GM12878 (cell line): Measurements from ENCODE around the gene HOXD11. TPM values are rescaled to one million over a fixed set of nuclear protein-coding genes. Genes with fewer than 3 reads are reported as not detected.

ENCODE experiments used
- ATAC-seq: fragments of 200-7000 bp; cut with Tn5 transposase; 3 replicates; pipeline ENCODE4 v1.9.1; 2020; ENCODE audit warnings: mild to moderate bottlenecking, moderate library complexity
- BruUV-seq: library from RNA; stranded (reverse); fragments of 400-500 nt; replicated peaks from 2 replicates; lab custom pipeline; 2021; lab: Mats Ljungman, UMichigan
- CTCF ChIA-PET: fragments of 300-600 bp; sonication (Branson Sonifier 250); formaldehyde crosslinking; extraction: SDS; loops from one replicate; lab custom pipeline; 2021; ENCODE audit warnings: inconsistent platforms; lab: Yijun Ruan, JAX
- POLR2A ChIA-PET: fragments of 350-600 bp; formaldehyde crosslinking; extraction: SDS; loops from one replicate; lab custom pipeline; 2021; ENCODE audit warnings: inconsistent platforms; lab: Charles Lee
- RAD21 ChIA-PET: fragments of 300-600 bp; sonication (Branson Sonifier 250); formaldehyde crosslinking; loops from one replicate; lab custom pipeline; 2023; ENCODE audit warnings: antibody characterized with exemption; ENCODE audit not compliant: unreplicated experiment; lab: Charles Lee
- SMC1A ChIA-PET: fragments of 300-600 bp; sonication (Branson Sonifier 250); formaldehyde crosslinking; loops from one replicate; lab custom pipeline; 2023; ENCODE audit not compliant: unreplicated experiment, uncharacterized antibody; lab: Charles Lee
- DNase-seq: peaks from one replicate; pipeline ENCODE4 v3.0.0-alpha.2; 2011; ENCODE audit warnings: low read depth, low spot score
- FAIRE-seq: peaks from 3 replicates; lab custom pipeline; 2011; peaks lifted over from hg19 to GRCh38; lab: Jason Lieb, UNC
- H2AFZ ChIP-seq: 2 replicates; pipeline ENCODE4 v1.6.0; 2011; ENCODE audit warnings: low read depth, low read length, control low read depth; ENCODE audit not compliant: control insufficient read depth
- H3K27ac ChIP-seq: 2 replicates; pipeline ENCODE4 v1.5.1; 2011; ENCODE audit warnings: control low read depth; ENCODE audit not compliant: control insufficient read depth, insufficient read depth
- H3K27me3 ChIP-seq, 2 experiments: replicated peaks in 1 of 2; 2 replicates each; pipeline versions ENCODE4 v1.6.0 to v1.6.1; 2011; ENCODE audit warnings: low read length in 1 of 2; ENCODE audit not compliant: control insufficient read depth in 2 of 2, insufficient read depth in 2 of 2
- H3K36me3 ChIP-seq, 2 experiments: 2 replicates each; pipeline ENCODE4 v1.5.1; 2011; ENCODE audit warnings: low read length in 1 of 2; ENCODE audit not compliant: control insufficient read depth in 2 of 2, insufficient read depth in 2 of 2
- H3K4me1 ChIP-seq: 2 replicates; pipeline ENCODE4 v1.6.1; 2011; ENCODE audit warnings: mild to moderate bottlenecking, low read length, moderate library complexity, mixed read lengths; ENCODE audit not compliant: control insufficient read depth, insufficient read depth
- H3K4me2 ChIP-seq: 2 replicates; pipeline ENCODE4 v1.6.0; 2011; ENCODE audit warnings: control low read depth; ENCODE audit not compliant: control insufficient read depth, insufficient read depth
- H3K4me3 ChIP-seq: fragments of 200-600 bp; sonication (generic); 2 replicates; pipeline ENCODE4 v1.5.1; 2016
- H3K79me2 ChIP-seq: 2 replicates; pipeline ENCODE4 v1.6.0; 2011; ENCODE audit warnings: low read length; ENCODE audit not compliant: control insufficient read depth, insufficient read depth
- H3K9ac ChIP-seq: 2 replicates; pipeline ENCODE4 v1.8.0; 2011; ENCODE audit warnings: low read length, control low read depth, mixed read lengths; ENCODE audit not compliant: control insufficient read depth, insufficient read depth
- H3K9me3 ChIP-seq: replicated peaks from 3 replicates; pipeline ENCODE4 v1.5.1; 2011; ENCODE audit warnings: mild to moderate bottlenecking, low read length; ENCODE audit not compliant: control insufficient read depth, insufficient read depth
- H4K20me1 ChIP-seq: 2 replicates; pipeline ENCODE4 v1.6.0; 2011; ENCODE audit not compliant: control insufficient read depth, insufficient read depth
- BCL3 ChIP-seq: IDR thresholded peaks from 2 replicates; pipeline ENCODE4 v1.6.1; 2011; ENCODE audit warnings: borderline replicate concordance, low read depth, mild to moderate bottlenecking, moderate library complexity, low read length; ENCODE audit not compliant: insufficient read depth, poor library complexity, severe bottlenecking
- ETV6 ChIP-seq, 2 experiments: fragments of 450-650 bp in 1 of 2; IDR thresholded peaks in 1 of 2; conservative IDR thresholded peaks in 1 of 2; 2 replicates each; pipeline ENCODE4 v1.6.1; 2014; ENCODE audit warnings: antibody characterized with exemption in 1 of 2, borderline replicate concordance in 1 of 2, low read depth in 1 of 2, mild to moderate bottlenecking in 1 of 2, moderate library complexity in 1 of 2
- EZH2 ChIP-seq: IDR thresholded peaks from 2 replicates; pipeline ENCODE4 v1.6.1; 2012; ENCODE audit warnings: low read depth, mild to moderate bottlenecking, control low read depth, inconsistent platforms, low read length, borderline replicate concordance; ENCODE audit not compliant: control insufficient read depth
- HCFC1 ChIP-seq: fragments of 150-350 bp; IDR thresholded peaks from 2 replicates; pipeline ENCODE4 v1.6.1; 2014; ENCODE audit warnings: low read length
- POLR2A ChIP-seq: IDR thresholded peaks from 2 replicates; pipeline ENCODE4 v1.6.1; 2011; ENCODE audit warnings: low read depth, mild to moderate bottlenecking, low read length
- RCOR1 ChIP-seq: conservative IDR thresholded peaks from 2 replicates; pipeline ENCODE4 v1.6.1; 2012; ENCODE audit warnings: low read depth, low read length, improper control_type of control experiment
- SMAD1 ChIP-seq: fragments of 450-650 bp; IDR thresholded peaks from 2 replicates; pipeline ENCODE4 v1.6.1; 2018; ENCODE audit warnings: mild to moderate bottlenecking, low read depth; ENCODE audit not compliant: partially characterized antibody
- TARDBP ChIP-seq: IDR thresholded peaks from 2 replicates; pipeline ENCODE4 v1.6.1; 2016; ENCODE audit warnings: borderline replicate concordance
- USF2 ChIP-seq: IDR thresholded peaks from 2 replicates; pipeline ENCODE4 v1.6.1; 2011; ENCODE audit warnings: low read depth, low read length, improper control_type of control experiment, borderline replicate concordance
- ZBED1 ChIP-seq: IDR thresholded peaks from 2 replicates; pipeline ENCODE4 v1.6.1; 2016; ENCODE audit warnings: borderline replicate concordance
- WGBS: methylation state at CpG from one replicate; pipeline ENCODE4 v1.1.6; 2016; ENCODE audit warnings: low lambda C conversion rate; ENCODE audit not compliant: insufficient replicate concordance, insufficient coverage; ENCODE audit errors: missing lambda C conversion rate; 5-methylcytosine and 5-hydroxymethylcytosine counted together
- in situ Hi-C: fragments of 300-500 bp; cut with MboI; formaldehyde crosslinking; loops from 9 replicates; pipeline ENCODE4 v1.14.3; 2018; ENCODE audit warnings: mixed read lengths
- intact Hi-C: fragments of 100-400 bp; cut with micrococcal nuclease; formaldehyde crosslinking; loops from one replicate; pipeline ENCODE4 v1.14.2; 2022; ENCODE audit not compliant: unreplicated experiment
- polyA plus RNA-seq, 11 experiments: library from polyadenylated mRNA; depleted of rRNA in 4 of 11; unstranded in 6 of 11; stranded (reverse) in 5 of 11; fragments of >200 nt; fragmentation: Nextera tagmentation in 4 of 11; fragmentation: Illumina TruSeq in 1 of 11; extraction: Ambion mirVana in 4 of 11; extraction: Trizol in 1 of 11; gene quantifications; 1 replicate in 1 of 11; 2 replicates in 10 of 11; pipeline versions ENCODE4 v1.2.1 to v1.2.3, GENCODE V29; 2011 to 2016; ENCODE audit warnings: inconsistent platforms in 2 of 11, missing spikeins in 2 of 11, low read depth in 1 of 11
- total RNA-seq, 4 experiments: library from RNA; depleted of rRNA in 3 of 4; stranded (reverse); fragments of >200 nt in 3 of 4; fragmentation: Illumina TruSeq in 1 of 4; extraction: Trizol in 1 of 4; gene quantifications; 2 replicates each; pipeline versions ENCODE4 v1.2.1 to v1.2.3, GENCODE V29; 2013 to 2021
- TF ChIP-seq, protein P1 (sequence below): fragments of 450-650 bp; conservative IDR thresholded peaks from 2 replicates; pipeline ENCODE4 v1.6.1; 2017; ENCODE audit warnings: mild to moderate bottlenecking, moderate library complexity

Gene HOXD11
- total and polyA plus RNA-seq, 10 of the 15 experiments (the other 5 are each of a cell fraction or from before 2014, with no cell fraction given), result not detected

DNA sequence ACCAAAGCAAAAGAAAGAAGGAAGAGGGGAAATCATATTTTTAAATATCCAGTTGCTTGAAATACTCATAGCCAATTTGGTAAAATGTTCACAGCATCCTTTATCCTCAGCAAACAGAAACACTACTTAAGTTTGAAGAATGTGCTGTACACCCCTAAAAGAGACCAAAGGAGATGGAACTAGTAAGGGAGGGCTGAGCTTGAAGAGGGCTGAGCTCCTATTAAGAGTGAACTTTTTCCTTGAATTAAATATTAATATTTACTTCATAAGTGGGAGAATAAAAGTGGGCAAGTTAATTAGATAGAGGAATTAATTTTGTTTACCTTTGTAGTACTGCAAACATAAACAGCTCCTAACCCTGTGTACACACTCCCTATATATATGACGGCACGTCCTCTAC is 30.3 kb upstream of the HOXD11 start (continued):
- TF ChIP-seq TARDBP, result no peak
- TF ChIP-seq EZH2, result no peak
- TF ChIP-seq POLR2A, result no peak
- TF ChIP-seq HCFC1, result no peak

- H3K27ac ChIP-seq, result no peak overlapping the region
- SMC1A ChIA-PET, result no interaction called here
- FAIRE-seq (no peak), ATAC-seq (no peak), DNase-seq (no peak)
- H3K36me3 ChIP-seq, result no peaks in the 10 kb centered on the region
- peaks cover 20% of the 10 kb centered on the region; the same call in 2 of the 3 replicates for H3K9me3 ChIP-seq
- H3K79me2 ChIP-seq, result no peaks in the 10 kb centered on the region
- CTCF ChIA-PET, result no interaction called here
- in situ Hi-C loops (no loop called here), intact Hi-C loops (no loop called here)
- POLR2A ChIA-PET, result no interaction called here
- no peaks in the 10 kb centered on the region for H4K20me1 ChIP-seq
- RAD21 ChIA-PET, result no interaction called here
- no peak for TF ChIP-seq RCOR1
- H3K4me3 ChIP-seq, result no peak overlapping the region
- WGBS, result 33% methylated on average over 25 of the region's 25 CpGs
- H3K27me3 ChIP-seq, result peaks cover 4 to 23% of the 10 kb centered on the region in 2 experiments
- no peak overlapping the region for H3K9ac ChIP-seq
- no TSS peak for BruUV-seq
- no peaks in the 10 kb centered on the region for H3K4me1 ChIP-seq
- H3K4me2 ChIP-seq, result no peak overlapping the region
- no peak overlapping the region for H2AFZ ChIP-seq
Measured at GRCh38 chr2:176078541-176079284, 28.4 kb upstream of the HOXD11 start.

DNA sequence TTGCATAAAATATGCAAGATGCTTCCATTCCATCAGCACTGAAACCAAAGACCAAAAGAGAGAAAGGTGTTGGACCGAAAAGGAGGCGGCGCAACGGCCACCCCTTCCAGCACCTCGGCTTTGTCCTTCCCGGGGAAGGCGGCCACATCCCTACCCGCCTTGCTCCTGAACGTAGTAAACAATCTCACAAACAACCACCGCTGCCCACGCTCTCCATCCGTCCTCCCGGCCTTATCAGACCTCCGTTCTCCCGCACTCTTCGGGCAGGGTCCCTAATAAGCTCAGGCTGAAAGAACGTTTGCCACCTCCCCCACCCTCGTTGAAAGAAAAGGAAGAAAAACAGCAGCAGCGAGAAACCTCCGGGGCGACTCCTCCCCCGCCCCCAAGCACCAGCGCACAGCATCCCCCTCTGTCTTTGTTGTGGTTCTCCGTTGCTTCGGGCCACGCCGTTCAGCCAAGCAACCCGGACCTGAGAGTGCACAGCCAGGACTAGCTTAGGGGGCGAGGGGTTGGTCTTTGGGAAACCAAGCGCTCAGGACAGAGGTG is 27.7 kb upstream of the HOXD11 start:
- Histone ChIP-seq H4K20me1 (no peaks in the 10 kb centered on the region), H3K27ac (no peak overlapping the region), H3K79me2 (no peaks in the 10 kb centered on the region), H3K4me1 (no peaks in the 10 kb centered on the region), H3K9me3 (peaks cover 20% of the 10 kb centered on the region; the same call in 2 of the 3 replicates), H3K4me2 (no peak overlapping the region), H2AFZ (no peak overlapping the region), H3K9ac (no peak overlapping the region), H3K36me3 (no peaks in the 10 kb centered on the region), H3K4me3 (no peak overlapping the region), H3K27me3 (peaks cover 2 to 21% of the 10 kb centered on the region in 2 experiments)
- FAIRE-seq, result no peak
- CTCF ChIA-PET, result no interaction called here
- intact Hi-C loops, result no loop called here
- SMC1A ChIA-PET, result no interaction called here
- RAD21 ChIA-PET, result no interaction called here
- in situ Hi-C loops, result no loop called here
- 48% methylated on average over 30 of the region's 30 CpGs for WGBS
- ATAC-seq, result no peak
- DNase-seq, result no peak
- POLR2A ChIA-PET, result no interaction called here
- BruUV-seq, result no TSS peak
- TF ChIP-seq USF2 (no peak), BCL3 (no peak), ETV6 (conservative IDR thresholded peaks at IDR 0.05 in 1 of 2, IDR thresholded peaks at IDR 0.05 in 1 of 2; ENCODE audit: borderline replicate concordance in 1 of 2, low read depth in 1 of 2) (no peak), SMAD1 (no peak), ZBED1 (no peak)
- TF ChIP-seq, protein P1, sequence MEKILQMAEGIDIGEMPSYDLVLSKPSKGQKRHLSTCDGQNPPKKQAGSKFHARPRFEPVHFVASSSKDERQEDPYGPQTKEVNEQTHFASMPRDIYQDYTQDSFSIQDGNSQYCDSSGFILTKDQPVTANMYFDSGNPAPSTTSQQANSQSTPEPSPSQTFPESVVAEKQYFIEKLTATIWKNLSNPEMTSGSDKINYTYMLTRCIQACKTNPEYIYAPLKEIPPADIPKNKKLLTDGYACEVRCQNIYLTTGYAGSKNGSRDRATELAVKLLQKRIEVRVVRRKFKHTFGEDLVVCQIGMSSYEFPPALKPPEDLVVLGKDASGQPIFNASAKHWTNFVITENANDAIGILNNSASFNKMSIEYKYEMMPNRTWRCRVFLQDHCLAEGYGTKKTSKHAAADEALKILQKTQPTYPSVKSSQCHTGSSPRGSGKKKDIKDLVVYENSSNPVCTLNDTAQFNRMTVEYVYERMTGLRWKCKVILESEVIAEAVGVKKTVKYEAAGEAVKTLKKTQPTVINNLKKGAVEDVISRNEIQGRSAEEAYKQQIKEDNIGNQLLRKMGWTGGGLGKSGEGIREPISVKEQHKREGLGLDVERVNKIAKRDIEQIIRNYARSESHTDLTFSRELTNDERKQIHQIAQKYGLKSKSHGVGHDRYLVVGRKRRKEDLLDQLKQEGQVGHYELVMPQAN, result no peak
